ENCODE measurements around the gene SH2D7.

- TF ChIP-seq CTCF (IDR thresholded peaks at IDR 0.05; ENCODE audit: low read length) (no peak), EZH2 (IDR thresholded peaks at IDR 0.05; ENCODE audit: borderline replicate concordance, low read length) (no peak)
Observed at GRCh38 chr15:78101423-78102105, 9.2 kb downstream of the SH2D7 start.

Data from OCI-LY1 (cell line).